Tibial artery (tissue), 4 donors: ENCODE data around the gene SFXN2.
"Not testable (repeated sequence)": the region's sequence is repeated elsewhere in the genome, so short reads cannot be mapped to it uniquely, and the experiment has no call there.

Source experiments
- DNase-seq, 2 donors: peaks; one replicate each; pipeline ENCODE4 v3.0.0-alpha.2; 2019
- H3K27ac ChIP-seq, 2 donors: fragments of 200-600 bp; sonication (generic) in 1 of 2; 1 replicate in 1 of 2; 2 replicates in 1 of 2; pipeline ENCODE4 v1.5.1; 2018 to 2019; ENCODE audit warnings: mild to moderate bottlenecking in 1 of 2
- H3K27me3 ChIP-seq, 2 donors: fragments of 200-600 bp; sonication (generic) in 1 of 2; one replicate each; pipeline versions ENCODE4 v1.5.1 to v1.6.0; 2016 to 2019
- H3K36me3 ChIP-seq, 3 donors: fragments of 200-600 bp; sonication (generic) in 2 of 3; one replicate each; pipeline ENCODE4 v1.5.1; 2016 to 2019; ENCODE audit warnings: mild to moderate bottlenecking in 2 of 3
- H3K4me1 ChIP-seq, 4 donors: fragments of 200-600 bp; sonication (generic) in 2 of 4; 1 replicate in 3 of 4; 2 replicates in 1 of 4; pipeline ENCODE4 v1.5.1; 2016 to 2019
- H3K4me3 ChIP-seq, 2 donors: fragments of 200-600 bp; sonication (generic) in 1 of 2; 1 replicate in 1 of 2; 2 replicates in 1 of 2; pipeline ENCODE4 v1.5.1; 2018 to 2019; ENCODE audit warnings: mild to moderate bottlenecking in 2 of 2
- H3K9me3 ChIP-seq, 3 donors: fragments of 200-600 bp; sonication (generic) in 1 of 3; one replicate each; pipeline ENCODE4 v1.5.1; 2016 to 2019
- CTCF ChIP-seq, 2 experiments: fragments of 200-600 bp in 1 of 2; fragments of 450-650 bp in 1 of 2; IDR thresholded peaks; one replicate each; pipeline ENCODE4 v1.5.1; 2017 to 2019; ENCODE audit warnings: antibody characterized with exemption in 2 of 2, mild to moderate bottlenecking in 1 of 2, moderate library complexity in 1 of 2
- intact Hi-C: fragments of 100-400 bp; cut with DNase I; formaldehyde crosslinking; loops from one replicate; pipeline ENCODE4 v1.15.0; 2023; ENCODE audit warnings: low total_unique reads

The SFXN2 gene

GRCh38 chr10:102753718-102754117, 39.3 kb downstream of the SFXN2 start:
- Histone ChIP-seq H3K27me3 (no peaks in the 10 kb centered on the region), H3K27ac (peak overlapping the region; percentile 83), H3K9me3 (no peaks in the 10 kb centered on the region), H3K4me1 (peaks cover 7 to 95% (median 43%) of the 10 kb centered on the region in 4 donors), H3K36me3 (no peaks in the 10 kb centered on the region), H3K4me3 (no peak overlapping the region)
- intact Hi-C loops, result no loop called here
- no peak for DNase-seq
- TF ChIP-seq CTCF (IDR thresholded peaks at IDR 0.05), result no peak

- Histone ChIP-seq H3K4me1 (peaks cover 7 to 97% (median 39%) of the 10 kb centered on the region in 4 donors), H3K27me3 (no peaks in the 10 kb centered on the region), H3K4me3 (no peak overlapping the region), H3K27ac (peak overlapping the region; percentile 13 to 83), H3K36me3 (no peaks in the 10 kb centered on the region), H3K9me3 (no peaks in the 10 kb centered on the region)
- no peak for DNase-seq
- intact Hi-C loops, result no loop called here
- TF ChIP-seq CTCF (IDR thresholded peaks at IDR 0.05), result no peak
Measured at GRCh38 chr10:102757323-102757722, 42.9 kb downstream of the SFXN2 start.

GRCh38 chr10:102758240-102758932, 44.0 kb downstream of the SFXN2 start:
- intact Hi-C loops, result no loop called here
- H3K36me3 ChIP-seq, result no peaks in the 10 kb centered on the region
- H3K27ac ChIP-seq, result peak overlapping the region; percentile 61 to 83
- no peak for DNase-seq
- H3K4me3 ChIP-seq, result peak overlapping the region in 1 of 2 donors; percentile 13
- no peak for TF ChIP-seq CTCF (IDR thresholded peaks at IDR 0.05)
- H3K4me1 ChIP-seq, result peaks cover 1 to 97% (median 36%) of the 10 kb centered on the region in 4 donors
- H3K27me3 ChIP-seq, result no peaks in the 10 kb centered on the region
- no peaks in the 10 kb centered on the region for H3K9me3 ChIP-seq

GRCh38 chr10:102758933-102759262, 44.5 kb downstream of the SFXN2 start:
- peak overlapping the region; percentile 61 to 83 for H3K27ac ChIP-seq
- H3K9me3 ChIP-seq, H3K27me3 ChIP-seq, intact Hi-C loops, H3K36me3 ChIP-seq: not testable (repeated sequence)
- H3K4me3 ChIP-seq, result peak overlapping the region in 1 of 2 donors; percentile 13
- peaks cover 0 to 97% (median 35%) of the 10 kb centered on the region in 4 donors for H3K4me1 ChIP-seq
- peak; percentile 61 to 89 for DNase-seq

- no peaks in the 10 kb centered on the region for H3K36me3 ChIP-seq
- no peak for TF ChIP-seq CTCF (IDR thresholded peaks at IDR 0.05)
- H3K27ac ChIP-seq, result peak overlapping the region; percentile 61 to 83
- H3K4me1 ChIP-seq, result peaks cover 0 to 97% (median 31%) of the 10 kb centered on the region in 4 donors
- intact Hi-C loops, result no loop called here
- no peak for DNase-seq
- no peaks in the 10 kb centered on the region for H3K27me3 ChIP-seq
- H3K4me3 ChIP-seq, result no peak overlapping the region
- H3K9me3 ChIP-seq, result no peaks in the 10 kb centered on the region
Measured at GRCh38 chr10:102759497-102760210, 45.2 kb downstream of the SFXN2 start.

GRCh38 chr10:102761981-102762380, 47.5 kb downstream of the SFXN2 start:
- intact Hi-C loops, result no loop called here
- H3K27ac ChIP-seq, result peak overlapping the region in 1 of 2 donors; percentile 83
- DNase-seq, result no peak
- no peak for TF ChIP-seq CTCF (IDR thresholded peaks at IDR 0.05)
- H3K4me3 ChIP-seq, result no peak overlapping the region
- peaks cover 0 to 96% (median 44%) of the 10 kb centered on the region in 4 donors for H3K4me1 ChIP-seq
- no peaks in the 10 kb centered on the region for H3K36me3 ChIP-seq
- H3K9me3 ChIP-seq, result no peaks in the 10 kb centered on the region
- H3K27me3 ChIP-seq, result no peaks in the 10 kb centered on the region
